Muscle of leg (tissue), 3 donors: ENCODE measurements around the gene ARHGAP11B.
"Not testable (repeated sequence)": the region's sequence is repeated elsewhere in the genome, so short reads cannot be mapped to it uniquely, and the experiment has no call there.

Experiments
- DNase-seq: peaks from one replicate; pipeline ENCODE4 v3.0.0; 2013
- H3K27ac ChIP-seq: one replicate; pipeline ENCODE4 v1.5.1; 2013; ENCODE audit warnings: mild to moderate bottlenecking, low read length, control low read depth
- H3K27me3 ChIP-seq: one replicate; pipeline ENCODE4 v1.6.1; 2013; ENCODE audit warnings: low read length; ENCODE audit not compliant: control insufficient read depth, insufficient read depth
- H3K36me3 ChIP-seq: one replicate; pipeline ENCODE4 v1.6.1; 2013; ENCODE audit warnings: low read length; ENCODE audit not compliant: control insufficient read depth, insufficient read depth
- H3K4me1 ChIP-seq: one replicate; pipeline ENCODE4 v1.6.1; 2013; ENCODE audit warnings: low read length; ENCODE audit not compliant: control insufficient read depth, insufficient read depth
- H3K4me3 ChIP-seq: one replicate; pipeline ENCODE4 v1.5.1; 2013; ENCODE audit warnings: low read length, control low read depth
- H3K9me3 ChIP-seq: replicated peaks from 2 replicates; pipeline ENCODE4 v1.6.1; 2013; ENCODE audit warnings: low read depth, low read length; ENCODE audit not compliant: control insufficient read depth
- WGBS: methylation state at CpG from one replicate; pipeline ENCODE4 v1.1.5; 2013; ENCODE audit warnings: missing lambda C conversion rate; ENCODE audit not compliant: insufficient coverage; 5-methylcytosine and 5-hydroxymethylcytosine counted together

Gene ARHGAP11B

GRCh38 chr15:30661154-30661553 is 35.2 kb downstream of the ARHGAP11B start:
- not testable (repeated sequence) for H3K9me3 ChIP-seq, H3K4me1 ChIP-seq, H3K27ac ChIP-seq, H3K4me3 ChIP-seq, H3K36me3 ChIP-seq, H3K27me3 ChIP-seq
- no CpG with 5 or more reads among the region's 1 CpG for WGBS
- peak; percentile 5 for DNase-seq

GRCh38 chr15:30669621-30670020 is 43.7 kb downstream of the ARHGAP11B start:
- H3K36me3 ChIP-seq, H3K4me1 ChIP-seq, H3K4me3 ChIP-seq, H3K9me3 ChIP-seq, H3K27ac ChIP-seq, H3K27me3 ChIP-seq: not testable (repeated sequence)
- WGBS = no CpG with 5 or more reads among the region's 4 CpGs
- DNase-seq = peak; percentile 4

- Histone ChIP-seq H3K4me3 (no peak overlapping the region), H3K36me3 (peaks cover 6% of the 10 kb centered on the region), H3K4me1 (peaks cover 2% of the 10 kb centered on the region), H3K27me3 (no peaks in the 10 kb centered on the region), H3K27ac (no peak overlapping the region), H3K9me3 (no peaks in the 10 kb centered on the region)
- DNase-seq = peak; percentile 17
- WGBS = 45% methylated on average over 2 of the region's 2 CpGs
Measured at GRCh38 chr15:30670056-30670455, 44.1 kb downstream of the ARHGAP11B start.

- Histone ChIP-seq H3K4me3 (no peak overlapping the region), H3K27ac (no peak overlapping the region), H3K27me3 (no peaks in the 10 kb centered on the region), H3K9me3 (no peaks in the 10 kb centered on the region), H3K4me1 (peaks cover 2% of the 10 kb centered on the region), H3K36me3 (peaks cover 6% of the 10 kb centered on the region)
- DNase-seq = no peak
- no CpG with 5 or more reads among the region's 1 CpG for WGBS
Measured at GRCh38 chr15:30671309-30671708, 45.4 kb downstream of the ARHGAP11B start.

- Histone ChIP-seq H3K27me3 (no peaks in the 10 kb centered on the region), H3K4me3 (no peak overlapping the region), H3K36me3 (no peaks in the 10 kb centered on the region), H3K27ac (no peak overlapping the region), H3K9me3 (no peaks in the 10 kb centered on the region), H3K4me1 (peaks cover under 1% of the 10 kb centered on the region)
- no peak for DNase-seq
Measured at GRCh38 chr15:30675126-30675525, 49.2 kb downstream of the ARHGAP11B start.

GRCh38 chr15:30675891-30676290 is 50.0 kb downstream of the ARHGAP11B start:
- no CpG with 5 or more reads among the region's 4 CpGs for WGBS
- H3K27ac ChIP-seq, H3K27me3 ChIP-seq, DNase-seq, H3K4me3 ChIP-seq, H3K4me1 ChIP-seq, H3K9me3 ChIP-seq, H3K36me3 ChIP-seq: not testable (repeated sequence)

- no CpG with 5 or more reads among the region's 3 CpGs for WGBS
- DNase-seq, H3K4me3 ChIP-seq, H3K27ac ChIP-seq, H3K4me1 ChIP-seq, H3K9me3 ChIP-seq, H3K36me3 ChIP-seq, H3K27me3 ChIP-seq: not testable (repeated sequence)
Measured at GRCh38 chr15:30680997-30681396, 55.1 kb downstream of the ARHGAP11B start.

GRCh38 chr15:30685709-30686285 is 59.9 kb downstream of the ARHGAP11B start:
- H3K27me3 ChIP-seq, H3K4me3 ChIP-seq, DNase-seq, H3K9me3 ChIP-seq, H3K27ac ChIP-seq, H3K36me3 ChIP-seq, H3K4me1 ChIP-seq: not testable (repeated sequence)
- WGBS = no CpG with 5 or more reads among the region's 6 CpGs

- not testable (repeated sequence) for H3K4me1 ChIP-seq, H3K27ac ChIP-seq, H3K36me3 ChIP-seq, H3K27me3 ChIP-seq, DNase-seq, H3K9me3 ChIP-seq, H3K4me3 ChIP-seq
- WGBS = no CpG with 5 or more reads among the region's 2 CpGs
Measured at GRCh38 chr15:30686651-30687050, 60.7 kb downstream of the ARHGAP11B start.
